Measurements from ENCODE around the gene FUBP1. TPM values are rescaled to one million over a fixed set of nuclear protein-coding genes. Genes with fewer than 3 reads are reported as not detected.

FUBP1 gene
- total RNA-seq, 4 donors from 2014 or later = 99.0 to 136 (median 121) TPM

DNA sequence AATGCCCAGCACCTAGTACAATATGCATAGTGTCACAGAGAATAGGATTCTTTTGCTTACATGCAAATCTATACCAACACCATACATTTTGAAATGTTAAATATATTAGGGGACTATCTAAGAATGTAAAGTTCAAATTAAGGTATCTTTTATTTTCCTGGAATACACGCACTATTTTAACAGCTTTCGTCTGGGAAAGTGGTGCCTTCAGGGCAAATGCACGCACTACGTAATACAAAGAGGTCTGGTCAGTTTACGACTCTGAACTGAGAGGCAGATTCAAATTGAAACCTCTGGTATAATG lies 931 bp downstream of the FUBP1 start:
- TF ChIP-seq CTCF (IDR thresholded peaks at IDR 0.05) (no peak), POLR2A (IDR thresholded peaks at IDR 0.05) (no peak), EP300 (IDR thresholded peaks at IDR 0.05) (no peak)
- peak overlapping the region; percentile 64 to 86 (median 76) for H3K4me3 ChIP-seq
- H3K9me3 ChIP-seq = no peaks in the 10 kb centered on the region
- no peak for DNase-seq (ENCODE audit: low spot score in 2 of 2)
- H3K36me3 ChIP-seq = peaks cover 0 to 4% (median 0%) of the 10 kb centered on the region in 3 donors
- peak overlapping the region; percentile 93 to 99 (median 98) for H3K27ac ChIP-seq
- no peaks in the 10 kb centered on the region for H3K27me3 ChIP-seq
- peaks cover 0 to 63% (median 43%) of the 10 kb centered on the region in 4 donors for H3K4me1 ChIP-seq
- 0 to 1% methylated on average over 5 of the region's 5 CpGs for WGBS, 2 donors

- WGBS, 2 donors = 87 to 89% methylated on average over 13 of the region's 13 CpGs
- Histone ChIP-seq H3K9me3 (no peaks in the 10 kb centered on the region), H3K27ac (peak overlapping the region in 1 of 4 donors; percentile 97), H3K36me3 (peaks cover 0 to 4% (median 0%) of the 10 kb centered on the region in 3 donors), H3K4me1 (peaks cover 0 to 60% (median 43%) of the 10 kb centered on the region in 4 donors), H3K27me3 (no peaks in the 10 kb centered on the region), H3K4me3 (peak overlapping the region in 2 of 4 donors; percentile 78 to 86)
- TF ChIP-seq POLR2A (IDR thresholded peaks at IDR 0.05) (no peak), CTCF (IDR thresholded peaks at IDR 0.05) (no peak), EP300 (IDR thresholded peaks at IDR 0.05) (no peak)
- no peak for DNase-seq (ENCODE audit: low spot score in 2 of 2)
These were observed 2.3 kb downstream of the FUBP1 start for GRCh38 chr1:77976433-77977076.

DNA sequence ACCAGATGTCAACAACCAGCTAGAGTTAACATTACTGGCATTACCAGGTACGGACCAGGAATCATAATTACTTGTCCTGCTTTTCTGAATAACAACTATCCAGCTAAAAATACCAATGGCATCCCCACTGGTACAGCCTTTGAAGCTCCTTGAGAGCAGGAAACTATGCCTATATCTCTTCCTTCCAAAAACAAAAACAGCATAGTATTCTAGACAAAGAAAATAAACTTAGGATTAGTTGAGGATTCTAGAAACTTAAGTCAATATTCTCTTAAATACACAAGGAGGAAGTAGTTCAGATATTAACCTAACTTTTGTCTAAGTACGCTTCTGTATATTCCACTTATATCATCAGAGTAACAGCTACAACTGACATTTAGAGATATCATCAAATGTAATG lies 3.0 kb downstream of the FUBP1 start:
- Histone ChIP-seq H3K4me1 (peaks cover 0 to 56% (median 38%) of the 10 kb centered on the region in 4 donors), H3K36me3 (peaks cover 0 to 4% (median 0%) of the 10 kb centered on the region in 3 donors), H3K9me3 (no peaks in the 10 kb centered on the region), H3K27ac (peak overlapping the region in 1 of 4 donors; percentile 97), H3K4me3 (peak overlapping the region in 2 of 4 donors; percentile 14 to 78), H3K27me3 (no peaks in the 10 kb centered on the region)
- no peak for TF ChIP-seq CTCF (IDR thresholded peaks at IDR 0.05)
- no peak for TF ChIP-seq EP300 (IDR thresholded peaks at IDR 0.05)
- TF ChIP-seq POLR2A (IDR thresholded peaks at IDR 0.05) = no peak
- WGBS, 2 donors = 32 to 37% methylated on average over 2 of the region's 2 CpGs
- no peak for DNase-seq (ENCODE audit: low spot score in 2 of 2)

GRCh38 chr1:77975386-77975785 lies 3.5 kb downstream of the FUBP1 start:
- no peaks in the 10 kb centered on the region for H3K27me3 ChIP-seq
- DNase-seq (ENCODE audit: low spot score in 2 of 2) = no peak
- 27 to 35% methylated on average over 4 of the region's 4 CpGs for WGBS, 2 donors
- TF ChIP-seq EP300 (IDR thresholded peaks at IDR 0.05) (no peak), POLR2A (IDR thresholded peaks at IDR 0.05) (no peak)
- H3K27ac ChIP-seq = no peak overlapping the region
- H3K4me3 ChIP-seq = peak overlapping the region in 1 of 4 donors; percentile 14
- H3K36me3 ChIP-seq = peaks cover 0 to 4% (median 0%) of the 10 kb centered on the region in 3 donors
- peaks cover 0 to 56% (median 38%) of the 10 kb centered on the region in 4 donors for H3K4me1 ChIP-seq
- H3K9me3 ChIP-seq = no peaks in the 10 kb centered on the region

GRCh38 chr1:77972080-77972479 lies 6.8 kb downstream of the FUBP1 start:
- Histone ChIP-seq H3K36me3 (peaks cover 0 to 20% (median 0%) of the 10 kb centered on the region in 3 donors), H3K4me1 (peaks cover 0 to 66% (median 32%) of the 10 kb centered on the region in 4 donors), H3K9me3 (no peaks in the 10 kb centered on the region), H3K27ac (no peak overlapping the region), H3K27me3 (no peaks in the 10 kb centered on the region), H3K4me3 (no peak overlapping the region)
- DNase-seq (ENCODE audit: low spot score in 2 of 2) = no peak
- WGBS, 2 donors = 84 to 85% methylated on average over 3 of the region's 3 CpGs
- no peak for TF ChIP-seq CTCF (IDR thresholded peaks at IDR 0.05)
- TF ChIP-seq EP300 (IDR thresholded peaks at IDR 0.05) = no peak
- TF ChIP-seq POLR2A (IDR thresholded peaks at IDR 0.05) = no peak
